GM19099 (cell line): ENCODE data around the gene PANX2.

Source experiments
- POLR2A ChIP-seq: IDR thresholded peaks from 3 replicates; pipeline ENCODE4 v1.6.1; 2011; ENCODE audit warnings: low read depth; ENCODE audit not compliant: insufficient read length; ENCODE audit errors: extremely low read depth

The PANX2 gene

GRCh38 chr22:50161508-50162390 lies 8.8 kb upstream of the PANX2 start:
- no peak for TF ChIP-seq POLR2A

GRCh38 chr22:50162391-50162956 lies 8.1 kb upstream of the PANX2 start:
- no peak for TF ChIP-seq POLR2A

GRCh38 chr22:50165436-50166123 lies 5.0 kb upstream of the PANX2 start:
- no peak for TF ChIP-seq POLR2A

- TF ChIP-seq POLR2A, result no peak
Measured at GRCh38 chr22:50167689-50168489, 2.6 kb upstream of the PANX2 start.

- no peak for TF ChIP-seq POLR2A
Measured at GRCh38 chr22:50169181-50169759, 1.3 kb upstream of the PANX2 start.

- no peak for TF ChIP-seq POLR2A
Measured at GRCh38 chr22:50169774-50170341, 673 bp upstream of the PANX2 start.

GRCh38 chr22:50171319-50171964 lies 911 bp downstream of the PANX2 start:
- TF ChIP-seq POLR2A, result no peak

DNA sequence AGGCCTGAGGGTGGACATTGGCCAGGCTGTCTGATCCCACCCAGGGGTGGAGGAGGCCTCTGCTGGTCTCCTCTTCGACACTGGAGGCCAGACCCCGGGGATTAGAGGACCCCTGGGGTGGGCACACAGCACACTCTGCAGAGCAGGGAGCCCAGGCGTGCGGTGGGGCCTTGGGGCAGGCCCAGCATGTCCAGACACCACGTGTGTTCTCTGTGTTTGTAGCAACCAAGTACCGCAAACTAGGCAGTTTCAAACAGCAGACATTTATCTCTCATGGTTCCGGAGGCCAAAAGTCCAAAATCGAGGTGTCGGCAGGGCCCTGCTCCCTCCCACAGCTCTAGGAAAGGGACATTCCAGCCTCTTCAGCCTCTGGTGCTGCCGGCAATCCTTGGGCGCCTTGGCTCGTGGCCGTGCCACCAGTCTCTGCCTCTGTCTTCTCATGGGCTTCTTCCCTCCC lies 1.5 kb downstream of the PANX2 start:
- no peak for TF ChIP-seq POLR2A

GRCh38 chr22:50173311-50173982 lies 2.9 kb downstream of the PANX2 start:
- TF ChIP-seq POLR2A, result no peak

DNA sequence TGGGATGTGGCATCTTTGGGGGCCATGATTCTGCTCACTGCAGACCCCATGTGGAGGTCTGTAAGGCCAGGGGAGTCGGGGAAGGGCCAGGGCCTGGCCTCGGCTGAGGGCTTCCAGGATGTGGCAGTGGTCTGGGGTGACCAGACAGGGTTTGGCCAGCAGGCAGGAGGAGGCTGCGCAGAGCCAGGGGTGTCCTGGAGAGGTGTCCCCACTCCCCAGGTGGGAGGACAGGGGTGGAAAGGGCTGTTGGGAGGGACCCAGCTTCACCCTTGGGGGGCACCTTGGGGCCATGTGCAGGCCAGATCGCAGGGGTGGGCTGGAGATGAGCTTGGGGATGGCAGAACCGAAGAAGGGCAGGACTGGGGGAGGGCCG lies 3.4 kb downstream of the PANX2 start:
- no peak for TF ChIP-seq POLR2A

- TF ChIP-seq POLR2A, result no peak
Measured at GRCh38 chr22:50174382-50175190, 4.1 kb downstream of the PANX2 start.

GRCh38 chr22:50175191-50175461 lies 4.6 kb downstream of the PANX2 start:
- no peak for TF ChIP-seq POLR2A
